ENCODE data around the gene LHFPL6. TPM values are rescaled to one million over a fixed set of nuclear protein-coding genes. Genes with fewer than 3 reads are reported as not detected.

The LHFPL6 gene
- total RNA-seq, 1 donor: 6.2 TPM

- DNase-seq (ENCODE audit: low read depth in 2 of 3, low spot score in 2 of 3): no peak
Observed at GRCh38 chr13:39318161-39318560, 284.8 kb downstream of the LHFPL6 start.

GRCh38 chr13:39317291-39317690 is 285.7 kb downstream of the LHFPL6 start:
- no peak for DNase-seq (ENCODE audit: low read depth in 2 of 3, low spot score in 2 of 3)

- no peak for DNase-seq (ENCODE audit: low read depth in 2 of 3, low spot score in 2 of 3)
Observed at GRCh38 chr13:39315796-39316195, 287.2 kb downstream of the LHFPL6 start.

GRCh38 chr13:39313721-39314120 is 289.3 kb downstream of the LHFPL6 start:
- DNase-seq (ENCODE audit: low read depth in 2 of 3, low spot score in 2 of 3): no peak

GRCh38 chr13:39312596-39312995 is 290.4 kb downstream of the LHFPL6 start:
- no peak for DNase-seq (ENCODE audit: low read depth in 2 of 3, low spot score in 2 of 3)

GRCh38 chr13:39311619-39312018 is 291.4 kb downstream of the LHFPL6 start:
- DNase-seq (ENCODE audit: low read depth in 2 of 3, low spot score in 2 of 3): no peak

GRCh38 chr13:39310961-39311360 is 292.0 kb downstream of the LHFPL6 start:
- no peak for DNase-seq (ENCODE audit: low read depth in 2 of 3, low spot score in 2 of 3)

- no peak for DNase-seq (ENCODE audit: low read depth in 2 of 3, low spot score in 2 of 3)
Observed at GRCh38 chr13:39306639-39307589, 296.1 kb downstream of the LHFPL6 start.

- DNase-seq (ENCODE audit: low read depth in 2 of 3, low spot score in 2 of 3): no peak
Observed at GRCh38 chr13:39302820-39303219, 300.2 kb downstream of the LHFPL6 start.

GRCh38 chr13:39298951-39299350 is 304.0 kb downstream of the LHFPL6 start:
- DNase-seq (ENCODE audit: low read depth in 2 of 3, low spot score in 2 of 3): no peak

- no peak for DNase-seq (ENCODE audit: low read depth in 2 of 3, low spot score in 2 of 3)
Observed at GRCh38 chr13:39297664-39298171, 305.3 kb downstream of the LHFPL6 start.

GRCh38 chr13:39297023-39297422 is 306.0 kb downstream of the LHFPL6 start:
- no peak for DNase-seq (ENCODE audit: low read depth in 2 of 3, low spot score in 2 of 3)

GRCh38 chr13:39296193-39296592 is 306.8 kb downstream of the LHFPL6 start:
- no peak for DNase-seq (ENCODE audit: low read depth in 2 of 3, low spot score in 2 of 3)

Other genes with a start within 250 kb of the LHFPL6 start
- 12.1 TPM for gene COG6, start 52.5 kb upstream of the LHFPL6 start, total RNA-seq